NCI-H146 treated with DMSO at 0.1 percent for 48 hours (cell line): ENCODE measurements around the gene CGREF1.
A peak's percentile ranks its signal among the peaks of the same experiment; 100 is the strongest.

ENCODE experiments used
- DNase-seq: peaks from one replicate; lab custom pipeline; 2025; ENCODE audit not compliant: unreplicated experiment; lab: John Stamatoyannopoulos, UW

The CGREF1 gene

DNA sequence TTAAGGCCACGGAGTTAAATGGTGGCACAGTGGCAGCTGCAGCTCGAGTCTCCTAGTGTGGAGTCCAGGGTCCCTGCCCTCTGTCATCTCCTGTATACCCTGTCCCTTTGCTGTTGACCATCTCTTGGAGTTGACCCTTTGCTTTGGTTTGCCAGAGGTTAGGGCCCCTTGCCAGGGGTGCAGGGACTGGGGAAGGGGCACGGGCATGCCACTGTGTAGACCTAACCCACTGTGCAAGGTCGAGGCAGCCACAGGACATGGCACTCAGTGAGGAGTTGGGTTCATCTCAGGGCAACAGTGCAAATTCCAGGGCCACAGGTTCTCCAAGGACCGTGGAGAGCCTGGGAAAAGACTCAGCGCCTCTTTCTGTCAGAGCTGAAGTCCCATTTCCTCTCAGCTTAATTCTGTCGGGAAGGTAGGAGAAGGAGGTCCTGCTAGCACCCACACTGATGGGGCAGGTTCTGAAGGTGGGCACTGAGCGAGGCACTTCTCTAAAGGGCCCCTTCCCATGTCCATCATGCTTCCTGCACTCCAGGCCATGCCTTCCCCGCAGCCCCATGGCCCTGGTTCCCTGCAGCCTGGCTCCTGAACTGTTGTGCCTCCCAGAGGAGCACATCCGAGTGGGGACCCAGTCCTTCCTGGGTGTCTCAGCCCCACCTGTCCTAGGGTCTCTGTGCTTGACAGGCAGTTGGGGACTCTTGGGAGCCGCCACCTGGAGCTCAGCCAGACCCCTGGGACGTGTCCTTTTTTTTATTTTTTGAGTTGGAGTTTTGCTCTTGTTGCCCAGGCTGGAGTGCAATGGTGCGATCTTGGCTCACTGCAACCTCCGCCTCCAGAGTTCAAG is 29.6 kb downstream of the CGREF1 start:
- no peak for DNase-seq

DNA sequence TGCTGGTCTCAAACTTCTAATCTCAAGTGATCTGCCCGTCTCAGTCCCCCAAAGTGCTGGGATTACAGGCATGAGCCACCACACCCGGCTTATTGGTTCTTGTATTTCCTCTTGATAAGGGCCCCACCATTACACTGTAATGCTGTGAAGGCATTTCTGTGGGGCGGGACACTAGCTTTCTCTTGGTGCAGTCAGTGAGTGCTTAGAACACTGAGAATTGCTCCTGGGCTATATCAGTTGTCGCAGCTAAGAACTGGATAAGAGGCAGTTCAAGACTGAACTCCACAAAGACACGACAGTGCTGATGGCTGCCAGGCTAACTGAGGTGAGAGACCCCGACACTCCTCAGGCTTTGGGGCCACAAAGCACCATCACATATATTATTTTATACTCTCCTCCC is 30.3 kb downstream of the CGREF1 start:
- DNase-seq: no peak

DNA sequence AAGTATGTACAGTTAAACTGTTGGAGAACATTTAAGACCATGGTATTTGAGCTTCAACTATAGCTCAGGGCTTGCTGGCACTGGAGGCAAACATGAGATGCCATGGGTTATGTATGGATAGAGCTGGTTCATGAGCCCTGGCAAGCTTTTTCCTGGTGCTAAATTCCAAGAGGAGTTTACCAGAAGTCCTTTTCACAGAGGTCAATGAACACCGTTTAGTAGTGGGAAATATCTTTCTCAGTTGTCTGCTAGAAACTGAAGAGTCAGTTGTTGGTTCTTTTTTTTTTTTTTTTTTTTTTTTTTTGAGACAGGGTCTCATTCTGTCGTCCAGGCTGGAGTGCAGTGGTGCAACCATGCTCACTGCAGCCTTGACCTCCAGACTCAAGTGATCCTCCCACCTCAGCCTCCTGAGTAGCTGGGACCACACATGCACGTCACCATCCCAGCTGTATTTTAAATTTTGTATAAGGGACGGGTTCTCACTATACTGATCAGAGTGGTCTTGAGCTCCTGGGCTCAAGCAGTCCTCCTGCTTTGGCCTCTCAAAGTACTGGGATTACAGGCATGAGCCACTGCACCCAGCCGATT is 31.0 kb downstream of the CGREF1 start:
- no peak for DNase-seq

DNA sequence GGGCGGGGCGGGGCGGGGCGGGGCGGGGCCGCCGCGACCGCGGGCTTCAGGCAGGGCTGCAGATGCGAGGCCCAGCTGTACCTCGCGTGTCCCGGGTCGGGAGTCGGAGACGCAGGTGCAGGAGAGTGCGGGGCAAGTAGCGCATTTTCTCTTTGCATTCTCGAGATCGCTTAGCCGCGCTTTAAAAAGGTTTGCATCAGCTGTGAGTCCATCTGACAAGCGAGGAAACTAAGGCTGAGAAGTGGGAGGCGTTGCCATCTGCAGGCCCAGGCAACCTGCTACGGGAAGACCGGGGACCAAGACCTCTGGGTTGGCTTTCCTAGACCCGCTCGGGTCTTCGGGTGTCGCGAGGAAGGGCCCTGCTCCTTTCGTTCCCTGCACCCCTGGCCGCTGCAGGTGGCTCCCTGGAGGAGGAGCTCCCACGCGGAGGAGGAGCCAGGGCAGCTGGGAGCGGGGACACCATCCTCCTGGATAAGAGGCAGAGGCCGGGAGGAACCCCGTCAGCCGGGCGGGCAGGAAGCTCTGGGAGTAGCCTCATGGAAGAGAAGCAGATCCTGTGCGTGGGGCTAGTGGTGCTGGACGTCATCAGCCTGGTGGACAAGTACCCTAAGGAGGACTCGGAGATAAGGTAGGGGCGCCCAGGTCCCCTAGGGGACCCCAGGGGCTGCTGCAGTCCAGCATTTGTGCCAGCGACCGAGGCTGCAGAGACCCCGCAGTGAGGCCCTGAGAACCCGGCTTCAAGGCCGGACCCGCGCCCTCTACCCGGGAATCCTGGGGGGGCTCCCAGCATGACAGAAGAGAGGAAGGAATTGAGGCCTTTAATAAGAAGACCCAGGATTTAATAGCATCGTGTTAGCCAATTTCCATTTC is 32.0 kb downstream of the CGREF1 start, which contains the start of gene KHK:
Gene KHK, plus strand, starts transcription at position 49 of the 870 bp plus-strand sequence. Its CDS starts 488 bp downstream, at position 537.
- DNase-seq: peak; percentile 49

DNA sequence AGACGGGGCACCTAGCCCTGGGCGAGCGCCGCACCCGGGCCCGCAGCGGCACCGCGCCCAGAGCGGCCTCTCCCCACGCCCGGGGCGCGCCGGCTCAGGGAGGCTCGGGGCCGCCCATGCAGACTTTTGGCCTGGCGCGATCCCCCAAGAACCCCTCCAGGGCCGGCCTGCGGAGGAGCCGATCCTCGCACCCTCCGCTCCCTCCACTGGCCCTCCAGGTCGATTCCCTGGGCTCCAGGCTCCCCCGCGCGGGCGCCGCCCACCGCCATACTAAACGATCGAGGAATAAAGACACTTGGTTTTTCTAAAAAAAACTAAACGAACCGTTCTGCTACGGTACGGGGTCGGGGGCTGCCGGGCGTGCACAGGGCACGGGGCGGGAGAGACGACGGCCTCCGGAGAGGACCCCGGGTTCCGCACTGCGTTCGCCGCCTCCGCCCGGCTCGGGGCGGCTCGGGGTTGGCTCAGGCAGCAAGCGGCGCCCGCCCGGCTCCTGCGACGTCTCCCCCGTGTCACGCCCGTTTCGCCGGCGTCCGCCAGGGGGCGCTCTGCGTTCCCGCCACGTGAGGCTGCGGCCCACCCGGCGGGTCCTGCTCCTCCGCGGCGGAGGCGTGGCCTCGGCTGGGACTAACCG is 32.7 kb downstream of the CGREF1 start:
- peak; percentile 81 for DNase-seq

DNA sequence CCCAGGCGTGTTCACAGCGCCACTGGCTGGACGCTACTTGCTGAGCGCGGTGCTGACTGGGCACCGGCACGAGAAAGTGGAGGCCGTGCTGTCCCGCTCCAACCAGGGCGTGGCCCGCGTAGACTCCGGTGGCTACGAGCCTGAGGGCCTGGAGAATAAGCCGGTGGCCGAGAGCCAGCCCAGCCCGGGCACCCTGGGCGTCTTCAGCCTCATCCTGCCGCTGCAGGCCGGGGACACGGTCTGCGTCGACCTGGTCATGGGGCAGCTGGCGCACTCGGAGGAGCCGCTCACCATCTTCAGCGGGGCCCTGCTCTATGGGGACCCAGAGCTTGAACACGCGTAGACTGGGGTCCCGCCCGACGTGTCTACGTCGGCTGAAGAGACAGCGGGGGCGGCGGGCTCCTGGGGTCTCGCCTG is 33.2 kb downstream of the CGREF1 start:
- no peak for DNase-seq

DNA sequence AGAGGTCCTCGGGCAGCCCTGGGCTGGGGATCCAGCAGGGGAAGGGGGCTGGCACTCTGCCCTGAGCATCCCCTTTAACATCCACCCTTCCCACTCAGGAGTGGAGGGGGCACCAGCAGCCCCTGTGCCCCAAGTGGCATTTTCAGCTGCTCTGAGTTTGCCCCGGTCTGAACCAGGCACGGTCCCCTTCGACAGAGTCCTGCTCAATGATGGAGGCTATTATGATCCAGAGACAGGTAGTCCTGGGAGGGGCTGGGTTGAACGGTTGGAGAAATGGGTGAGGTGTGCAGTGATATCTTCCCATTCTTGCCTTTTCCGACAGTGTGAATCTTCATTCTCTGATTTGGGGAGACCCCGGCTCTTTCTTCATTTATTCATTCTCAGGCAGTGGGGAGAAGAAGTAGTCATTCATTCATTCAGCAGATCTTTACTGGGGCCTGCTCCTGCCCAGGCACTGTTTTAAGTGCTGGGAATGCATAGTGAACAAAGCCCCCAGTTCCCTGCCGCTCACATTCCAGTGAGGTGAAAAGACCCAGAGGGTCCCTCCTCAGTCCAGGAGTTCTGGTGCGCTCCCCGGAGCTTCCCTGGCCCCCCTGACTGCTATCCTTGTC is 33.8 kb downstream of the CGREF1 start:
- no peak for DNase-seq

DNA sequence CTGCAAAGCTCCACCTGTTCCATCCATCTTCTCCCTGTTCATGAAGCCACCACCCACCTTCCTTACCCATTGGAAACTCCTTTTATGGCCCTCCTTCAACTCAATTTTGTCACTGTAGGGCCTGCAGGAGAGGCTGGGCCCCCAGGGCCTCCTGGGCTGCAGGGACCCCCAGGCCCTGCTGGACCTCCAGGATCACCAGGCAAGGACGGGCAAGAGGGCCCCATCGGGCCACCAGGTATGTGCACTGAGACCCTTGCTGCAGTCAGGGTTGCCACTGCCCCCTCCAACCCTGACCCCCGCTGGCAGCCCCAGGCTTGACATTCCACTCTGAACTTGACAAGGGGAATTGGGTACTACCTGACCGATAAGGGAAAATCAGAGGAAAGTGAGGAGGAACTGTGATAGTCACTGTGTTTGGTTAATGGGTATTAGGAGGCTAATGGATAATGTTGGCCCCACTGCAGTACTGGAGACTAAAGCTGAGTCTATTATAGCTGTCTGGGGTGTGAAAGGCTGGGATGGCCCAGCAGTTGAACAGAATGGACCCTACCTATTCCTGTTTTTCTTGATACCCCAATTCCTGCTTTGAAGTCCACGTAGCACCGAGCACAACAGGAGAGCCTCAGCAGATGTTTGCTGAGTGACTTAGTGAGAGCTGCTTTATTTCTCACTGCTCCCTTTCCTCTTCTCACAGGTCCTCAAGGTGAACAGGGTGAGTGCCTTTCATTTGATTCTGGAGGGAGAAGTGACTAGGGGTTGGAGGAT is 34.4 kb downstream of the CGREF1 start:
- DNase-seq: no peak

DNA sequence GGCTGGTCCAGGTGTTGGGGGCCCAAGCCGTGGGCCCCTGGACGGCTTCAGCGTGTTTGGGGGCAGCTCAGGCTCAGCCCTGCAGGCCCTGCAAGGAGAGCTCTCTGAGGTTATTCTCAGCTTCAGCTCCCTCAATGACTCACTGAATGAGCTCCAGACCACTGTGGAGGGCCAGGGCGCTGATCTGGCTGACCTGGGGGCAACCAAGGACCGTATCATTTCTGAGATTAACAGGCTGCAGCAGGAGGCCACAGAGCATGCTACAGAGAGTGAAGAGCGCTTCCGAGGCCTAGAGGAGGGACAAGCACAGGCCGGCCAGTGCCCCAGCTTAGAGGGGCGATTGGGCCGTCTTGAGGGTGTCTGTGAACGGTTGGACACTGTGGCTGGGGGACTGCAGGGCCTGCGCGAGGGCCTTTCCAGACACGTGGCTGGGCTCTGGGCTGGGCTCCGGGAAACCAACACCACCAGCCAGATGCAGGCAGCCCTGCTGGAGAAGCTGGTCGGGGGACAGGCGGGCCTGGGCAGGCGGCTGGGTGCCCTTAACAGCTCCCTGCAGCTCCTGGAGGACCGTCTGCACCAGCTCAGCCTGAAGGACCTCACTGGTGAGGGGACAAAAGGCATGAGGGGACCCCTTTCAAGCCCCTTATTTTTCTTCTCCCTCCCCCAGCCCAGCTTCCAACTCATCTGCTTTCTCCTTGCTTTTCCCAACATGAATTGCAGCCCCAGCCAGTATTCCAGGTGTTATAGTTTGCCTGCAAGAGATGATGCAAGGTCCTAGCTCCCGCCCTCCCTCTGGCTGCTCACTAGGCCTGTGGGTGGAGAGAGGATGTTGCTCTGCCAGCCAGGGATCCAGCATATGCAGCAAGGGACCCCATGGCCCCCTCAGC is 35.3 kb downstream of the CGREF1 start:
- DNase-seq: no peak

DNA sequence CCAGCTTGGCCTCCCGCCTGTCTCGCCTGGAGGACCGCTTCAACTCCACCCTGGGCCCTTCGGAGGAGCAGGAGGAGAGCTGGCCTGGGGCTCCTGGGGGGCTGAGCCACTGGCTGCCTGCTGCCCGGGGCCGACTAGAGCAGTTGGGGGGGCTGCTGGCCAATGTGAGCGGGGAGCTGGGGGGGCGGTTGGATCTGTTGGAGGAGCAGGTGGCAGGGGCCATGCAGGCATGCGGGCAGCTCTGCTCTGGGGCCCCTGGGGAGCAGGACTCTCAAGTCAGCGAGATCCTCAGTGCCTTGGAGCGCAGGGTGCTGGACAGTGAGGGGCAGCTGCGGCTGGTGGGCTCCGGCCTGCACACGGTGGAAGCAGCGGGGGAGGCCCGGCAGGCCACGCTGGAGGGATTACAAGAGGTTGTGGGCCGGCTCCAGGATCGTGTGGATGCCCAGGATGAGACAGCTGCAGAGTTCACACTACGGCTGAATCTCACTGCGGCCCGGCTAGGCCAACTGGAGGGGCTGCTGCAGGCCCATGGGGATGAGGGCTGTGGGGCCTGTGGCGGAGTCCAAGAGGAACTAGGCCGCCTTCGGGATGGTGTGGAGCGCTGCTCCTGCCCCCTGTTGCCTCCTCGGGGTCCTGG is 36.0 kb downstream of the CGREF1 start:
- no peak for DNase-seq

DNA sequence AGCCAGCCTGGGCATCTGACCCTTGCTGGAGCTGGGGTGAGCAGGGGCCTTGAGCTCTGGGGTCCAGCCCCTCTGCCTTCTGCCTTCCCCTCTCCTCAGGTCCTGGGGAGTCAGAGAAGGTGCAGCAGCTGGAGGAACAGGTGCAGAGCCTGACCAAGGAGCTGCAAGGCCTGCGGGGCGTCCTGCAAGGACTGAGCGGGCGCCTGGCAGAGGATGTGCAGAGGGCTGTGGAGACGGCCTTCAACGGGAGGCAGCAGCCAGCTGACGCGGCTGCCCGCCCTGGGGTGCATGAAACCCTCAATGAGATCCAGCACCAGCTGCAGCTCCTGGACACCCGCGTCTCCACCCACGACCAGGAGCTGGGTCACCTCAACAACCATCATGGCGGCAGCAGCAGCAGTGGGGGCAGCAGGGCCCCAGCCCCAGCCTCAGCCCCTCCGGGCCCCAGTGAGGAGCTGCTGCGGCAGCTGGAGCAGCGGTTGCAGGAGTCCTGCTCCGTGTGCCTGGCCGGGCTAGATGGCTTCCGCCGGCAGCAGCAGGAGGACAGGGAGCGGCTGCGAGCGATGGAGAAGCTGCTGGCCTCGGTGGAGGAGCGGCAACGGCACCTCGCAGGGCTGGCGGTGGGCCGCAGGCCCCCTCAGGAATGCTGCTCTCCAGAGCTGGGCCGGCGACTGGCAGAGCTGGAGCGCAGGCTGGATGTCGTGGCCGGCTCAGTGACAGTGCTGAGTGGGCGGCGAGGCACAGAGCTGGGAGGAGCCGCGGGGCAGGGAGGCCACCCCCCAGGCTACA is 36.8 kb downstream of the CGREF1 start:
- no peak for DNase-seq

DNA sequence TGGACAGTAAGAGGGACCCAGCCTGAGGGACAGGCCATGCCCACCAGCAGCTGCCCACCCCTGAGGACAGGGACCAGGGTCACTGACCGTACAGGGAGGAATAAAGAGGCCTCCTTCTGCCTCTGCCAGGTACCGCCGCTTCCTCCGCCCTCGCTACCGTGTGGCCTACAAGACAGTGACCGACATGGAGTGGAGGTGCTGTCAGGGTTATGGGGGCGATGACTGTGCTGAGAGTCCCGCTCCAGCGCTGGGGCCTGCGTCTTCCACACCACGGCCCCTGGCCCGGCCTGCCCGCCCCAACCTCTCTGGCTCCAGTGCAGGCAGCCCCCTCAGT is 38.4 kb downstream of the CGREF1 start:
- DNase-seq: no peak

DNA sequence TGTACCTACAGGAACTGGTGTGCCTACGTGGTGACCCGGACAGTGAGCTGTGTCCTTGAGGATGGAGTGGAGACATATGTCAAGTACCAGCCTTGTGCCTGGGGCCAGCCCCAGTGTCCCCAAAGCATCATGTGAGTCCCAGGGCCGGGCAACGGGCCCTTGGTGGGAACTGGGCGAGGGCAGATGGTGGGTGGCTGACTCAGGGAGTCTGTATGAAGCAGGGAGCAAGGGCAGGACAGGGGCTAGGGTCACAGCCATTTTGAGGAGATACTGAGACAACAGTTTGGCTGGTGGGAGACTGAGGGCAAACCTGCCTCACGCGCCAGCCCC is 38.8 kb downstream of the CGREF1 start:
- DNase-seq: no peak

DNA sequence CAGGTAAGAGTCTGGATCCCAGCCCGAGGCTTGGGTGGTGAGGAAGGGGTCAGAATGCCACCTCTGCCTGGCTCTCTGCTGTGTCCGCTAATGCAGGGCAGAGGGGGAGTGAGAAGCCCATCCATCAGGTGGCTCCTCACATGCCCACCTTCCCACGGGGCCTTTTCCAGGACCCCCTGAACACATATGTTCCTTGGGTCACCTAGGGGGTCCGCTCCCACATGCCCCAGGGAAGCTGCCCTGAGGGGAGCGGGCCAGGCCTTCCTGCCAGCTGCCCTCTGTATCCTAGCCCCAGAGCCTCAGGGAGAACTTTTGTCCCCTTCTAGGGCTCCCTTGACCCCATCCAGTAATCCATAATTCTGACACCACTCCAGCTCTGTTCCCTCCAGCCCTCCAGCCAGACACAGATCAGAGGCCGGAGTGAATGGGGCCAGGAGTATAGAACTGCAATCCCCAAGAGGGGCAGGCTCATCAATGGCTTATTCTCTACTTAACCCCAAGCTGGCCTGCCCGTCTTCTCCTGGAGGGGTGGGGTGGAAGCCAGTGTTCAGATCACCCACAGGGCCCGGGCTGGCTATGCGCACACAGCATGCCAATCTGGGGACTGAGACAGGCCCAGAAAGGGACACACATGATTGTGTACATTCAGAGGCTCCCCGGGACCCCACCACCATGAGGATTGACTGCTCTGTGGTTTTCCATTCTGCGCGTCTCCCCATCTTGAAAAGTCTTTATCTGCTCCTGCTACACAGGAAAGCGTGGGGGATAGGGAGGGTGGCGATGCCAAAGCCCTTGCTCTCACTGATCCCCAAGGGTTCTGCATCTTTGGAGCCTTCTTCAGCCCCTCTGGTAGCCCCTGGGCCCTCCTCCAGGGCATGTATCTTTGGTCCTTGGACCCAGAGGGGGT is 39.4 kb downstream of the CGREF1 start:
- no peak for DNase-seq

DNA sequence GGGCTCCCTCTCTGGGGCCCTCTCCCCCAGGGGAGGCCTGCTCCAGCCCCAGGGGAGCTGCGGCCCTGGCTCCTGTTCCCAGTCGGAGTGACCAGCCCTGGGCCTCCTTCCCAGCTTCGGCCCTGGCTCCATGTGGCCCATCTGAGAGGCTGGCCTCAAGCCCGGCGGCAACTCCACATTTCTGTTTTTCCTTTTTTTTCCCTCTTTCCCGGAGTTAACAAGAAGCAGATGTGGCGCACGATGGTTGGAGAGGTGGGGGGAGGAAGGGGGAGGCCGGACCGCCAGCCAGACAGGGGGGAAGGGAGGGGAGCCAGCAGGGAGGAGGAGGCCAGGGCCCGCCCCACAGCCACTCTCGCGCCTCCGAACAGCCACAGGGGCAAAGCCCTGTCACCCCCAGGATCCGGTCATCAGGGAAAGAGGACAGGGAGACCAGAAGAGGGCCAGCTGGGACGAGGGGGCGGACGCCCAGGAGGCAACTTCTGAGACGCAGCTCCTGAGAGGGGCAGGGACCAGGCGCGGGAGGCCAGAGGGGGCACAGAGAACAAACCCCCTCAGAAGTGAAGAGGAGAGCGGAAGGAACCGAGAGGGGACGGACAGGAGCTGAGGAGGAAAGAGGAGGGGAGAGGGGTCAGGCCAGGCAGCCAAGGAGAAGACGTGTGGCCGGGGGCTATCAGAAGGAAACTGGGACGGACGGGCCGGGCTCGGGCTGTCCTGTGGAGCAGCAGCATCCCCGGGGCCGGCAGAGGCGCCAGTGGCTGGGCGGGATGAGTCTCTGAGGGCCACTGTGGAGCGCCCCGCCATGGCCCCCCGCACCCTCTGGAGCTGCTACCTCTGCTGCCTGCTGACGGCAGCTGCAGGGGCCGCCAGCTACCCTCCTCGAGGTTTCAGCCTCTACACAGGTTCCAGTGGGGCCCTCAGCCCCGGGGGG is 40.4 kb downstream of the CGREF1 start, which contains the start of gene EMILIN1:
Gene EMILIN1, plus strand, starts transcription at position 349 of the 928 bp plus-strand sequence. Its CDS starts 451 bp downstream, at position 800.
- no peak for DNase-seq

DNA sequence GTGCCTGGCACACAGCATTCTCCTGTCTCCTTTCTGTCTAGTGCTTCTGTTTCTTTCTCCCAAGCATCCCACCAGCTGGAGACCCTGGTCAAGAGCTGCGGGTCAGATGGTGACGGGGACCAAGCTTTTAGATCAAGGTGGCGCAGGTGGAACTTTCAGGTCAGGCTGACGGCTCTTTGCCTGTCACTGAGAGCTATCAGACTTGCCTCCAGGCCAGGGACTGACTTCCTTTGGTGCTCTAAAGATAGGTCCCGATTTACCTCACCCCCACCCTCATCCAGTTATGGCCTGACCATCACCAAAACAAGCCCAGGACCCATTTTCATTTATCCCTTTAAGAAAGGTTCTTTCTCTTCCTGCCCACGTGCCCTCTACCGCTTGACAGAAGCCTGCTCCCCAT is 41.7 kb downstream of the CGREF1 start:
- DNase-seq: no peak
